Measurements from ENCODE around the gene FEZ2. TPM values are rescaled to one million over a fixed set of nuclear protein-coding genes. Genes with fewer than 3 reads are reported as not detected.
A peak's percentile ranks its signal among the peaks of the same experiment; 100 is the strongest.

Gene FEZ2
- polyA plus RNA-seq, 2 of the 4 experiments (the other 2 are of a cell fraction), result 52.5 to 124 TPM

GRCh38 chr2:36562973-36563532 lies 34.9 kb downstream of the FEZ2 start:
- ChIA-PET POLR2A (interaction anchor here (1.3 kb wide), 1 partner anchor 35 kb away, joined by 6 read pairs; the partner anchor contains the start of gene FEZ2), CTCF (interaction anchor here (1.0 to 8.4 kb wide), 5 partner anchors 13 to 210 kb away, joined by 3 to 35 read pairs (median 5); no protein-coding TSS in a partner anchor)
- H3K4me2 ChIP-seq, result peak overlapping the region; percentile 81
- no peak for ATAC-seq
- TF ChIP-seq ZNF302 (CRISPR knock-in tag; IDR thresholded peaks at IDR 0.05), result no peak
- TF ChIP-seq SREBF2 (IDR thresholded peaks at IDR 0.05), result no peak
- no peak for TF ChIP-seq POLR2A (IDR thresholded peaks at IDR 0.05; ENCODE audit: low read length)
- TF ChIP-seq, protein P1, sequence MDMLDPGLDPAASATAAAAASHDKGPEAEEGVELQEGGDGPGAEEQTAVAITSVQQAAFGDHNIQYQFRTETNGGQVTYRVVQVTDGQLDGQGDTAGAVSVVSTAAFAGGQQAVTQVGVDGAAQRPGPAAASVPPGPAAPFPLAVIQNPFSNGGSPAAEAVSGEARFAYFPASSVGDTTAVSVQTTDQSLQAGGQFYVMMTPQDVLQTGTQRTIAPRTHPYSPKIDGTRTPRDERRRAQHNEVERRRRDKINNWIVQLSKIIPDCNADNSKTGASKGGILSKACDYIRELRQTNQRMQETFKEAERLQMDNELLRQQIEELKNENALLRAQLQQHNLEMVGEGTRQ (IDR thresholded peaks at IDR 0.05), result no peak
- no peak for TF ChIP-seq HOXB5 (CRISPR knock-in tag; IDR thresholded peaks at IDR 0.05)
- no peak for TF ChIP-seq FOSL2 (IDR thresholded peaks at IDR 0.05)
- 0 out of 2 replicates have a peak, but pooled peaks have one; percentile 11 for TF ChIP-seq FOSL2 (CRISPR knock-in tag; IDR thresholded peaks at IDR 0.05)
- TF ChIP-seq RARB (CRISPR knock-in tag; IDR thresholded peaks at IDR 0.05), result no peak
- TF ChIP-seq, protein P2, sequence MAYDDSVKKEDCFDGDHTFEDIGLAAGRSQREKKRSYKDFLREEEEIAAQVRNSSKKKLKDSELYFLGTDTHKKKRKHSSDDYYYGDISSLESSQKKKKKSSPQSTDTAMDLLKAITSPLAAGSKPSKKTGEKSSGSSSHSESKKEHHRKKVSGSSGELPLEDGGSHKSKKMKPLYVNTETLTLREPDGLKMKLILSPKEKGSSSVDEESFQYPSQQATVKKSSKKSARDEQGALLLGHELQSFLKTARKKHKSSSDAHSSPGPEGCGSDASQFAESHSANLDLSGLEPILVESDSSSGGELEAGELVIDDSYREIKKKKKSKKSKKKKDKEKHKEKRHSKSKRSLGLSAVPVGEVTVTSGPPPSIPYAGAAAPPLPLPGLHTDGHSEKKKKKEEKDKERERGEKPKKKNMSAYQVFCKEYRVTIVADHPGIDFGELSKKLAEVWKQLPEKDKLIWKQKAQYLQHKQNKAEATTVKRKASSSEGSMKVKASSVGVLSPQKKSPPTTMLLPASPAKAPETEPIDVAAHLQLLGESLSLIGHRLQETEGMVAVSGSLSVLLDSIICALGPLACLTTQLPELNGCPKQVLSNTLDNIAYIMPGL (CRISPR knock-in tag; IDR thresholded peaks at IDR 0.05; ENCODE audit: borderline replicate concordance), result no peak
- no peak for TF ChIP-seq HOXA7 (CRISPR knock-in tag; IDR thresholded peaks at IDR 0.05)
- no peak for TF ChIP-seq RFX5 (IDR thresholded peaks at IDR 0.05)
- no peak for TF ChIP-seq ESRRA (IDR thresholded peaks at IDR 0.05; ENCODE audit: borderline replicate concordance, low read length)
- TF ChIP-seq HOXB13 (CRISPR knock-in tag; IDR thresholded peaks at IDR 0.05; ENCODE audit: low read depth), result 0 out of 2 replicates have a peak, but pooled peaks have one; percentile 33
- TF ChIP-seq, protein P3, sequence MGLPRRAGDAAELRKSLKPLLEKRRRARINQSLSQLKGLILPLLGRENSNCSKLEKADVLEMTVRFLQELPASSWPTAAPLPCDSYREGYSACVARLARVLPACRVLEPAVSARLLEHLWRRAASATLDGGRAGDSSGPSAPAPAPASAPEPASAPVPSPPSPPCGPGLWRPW (IDR thresholded peaks at IDR 0.05), result no peak
- peak; percentile 70 to 91 for TF ChIP-seq CEBPB (IDR thresholded peaks at IDR 0.05)
- TF ChIP-seq TFCP2L1 (CRISPR knock-in tag; IDR thresholded peaks at IDR 0.05), result no peak
- no peak for TF ChIP-seq BHLHE40 (IDR thresholded peaks at IDR 0.05; ENCODE audit: low read depth, low read length)
- TF ChIP-seq HDAC2 (IDR thresholded peaks at IDR 0.05), result no peak
- TF ChIP-seq KDM5A (IDR thresholded peaks at IDR 0.05), result no peak
- TF ChIP-seq SMC3 (IDR thresholded peaks at IDR 0.05), result no peak
- TF ChIP-seq POLR2AphosphoS2 (conservative IDR thresholded peaks at IDR 0.05; ENCODE audit: low read length), result peak; percentile 71
- H3K4me3 ChIP-seq, result 0 out of 3 replicates have a peak overlapping the region, but pooled peaks have one; percentile 1
- FAIRE-seq, result peak; percentile 67
- peaks cover 70% of the 10 kb centered on the region for H3K4me1 ChIP-seq
- no peaks in the 10 kb centered on the region for H3K9me3 ChIP-seq
- no peak for DNase-seq (ENCODE audit: low read depth in 1 of 2, low spot score in 1 of 2)
- WGBS (ENCODE audit: missing lambda C conversion rate), result 22% methylated on average over 3 of the region's 3 CpGs
- peak overlapping the region; percentile 84 to 88 for H3K27ac ChIP-seq

- WGBS (ENCODE audit: missing lambda C conversion rate), result 10% methylated on average over 1 of the region's 1 CpG
- ATAC-seq (peak in 1 of 2 experiments; percentile 38; a peak in 2 of 6 replicates), FAIRE-seq (no peak), DNase-seq (ENCODE audit: low read depth in 1 of 2, low spot score in 1 of 2) (peak in 1 of 2 experiments; percentile 49)
- no peak for TF ChIP-seq SREBF2 (IDR thresholded peaks at IDR 0.05)
- TF ChIP-seq JUNB (IDR thresholded peaks at IDR 0.05), result peak; percentile 35; the same call in 1 of the 2 replicates
- no peak for TF ChIP-seq SMC3 (IDR thresholded peaks at IDR 0.05)
- TF ChIP-seq FOSL2 (IDR thresholded peaks at IDR 0.05), result 0 out of 2 replicates have a peak, but pooled peaks have one; percentile 28
- peak; percentile 24; the same call in 1 of the 2 replicates for TF ChIP-seq FOSL2 (CRISPR knock-in tag; IDR thresholded peaks at IDR 0.05)
- Histone ChIP-seq H3K4me3 (peak overlapping the region; percentile 14; the same call in 1 of the 3 replicates), H3K27ac (peak overlapping the region; percentile 84 to 88), H3K9me3 (no peaks in the 10 kb centered on the region), H3K4me1 (peaks cover 70% of the 10 kb centered on the region), H3K4me2 (peak overlapping the region; percentile 81)
- ChIA-PET CTCF (interaction anchor here (2.1 to 8.4 kb wide), 2 partner anchors 102 to 209 kb away, joined by 5 to 35 read pairs; no protein-coding TSS in a partner anchor), POLR2A (interaction anchor here (1.3 kb wide), 1 partner anchor 36 kb away, joined by 6 read pairs; the partner anchor contains the start of gene FEZ2)
Observed at GRCh38 chr2:36562240-36562639, 35.7 kb downstream of the FEZ2 start.

Measured in A549 (cell line).